GM23338 (cell line): ENCODE data around the gene GALNT16. TPM values are rescaled to one million over a fixed set of nuclear protein-coding genes. Genes with fewer than 3 reads are reported as not detected.

ENCODE experiments used
- ATAC-seq: fragments of 200-7000 bp; cut with Tn5 transposase; 3 replicates; pipeline ENCODE4 v1.9.1; 2020
- DNase-seq: peaks from one replicate; pipeline ENCODE4 v3.0.0-alpha.2; 2015; ENCODE audit warnings: low spot score
- H2AFZ ChIP-seq: fragments of 200-600 bp; sonication (generic); 2 replicates; pipeline ENCODE4 v1.8.0; 2016; ENCODE audit warnings: antibody characterized with exemption, mild to moderate bottlenecking, moderate library complexity
- H3F3A ChIP-seq: fragments of 200-600 bp; sonication (generic); replicated peaks from 2 replicates; pipeline ENCODE4 v1.8.0; 2017; ENCODE audit warnings: antibody characterized with exemption, mixed run types, low read depth
- H3K27ac ChIP-seq: fragments of 200-600 bp; sonication (generic); 2 replicates; pipeline ENCODE4 v1.6.1; 2016; ENCODE audit warnings: low read depth
- H3K27me3 ChIP-seq: fragments of 200-600 bp; sonication (generic); 2 replicates; pipeline ENCODE4 v1.8.0; 2016; ENCODE audit warnings: mild to moderate bottlenecking, mixed run types, moderate library complexity; ENCODE audit not compliant: insufficient read depth
- H3K36me3 ChIP-seq: fragments of 200-600 bp; sonication (generic); 2 replicates; pipeline ENCODE4 v1.8.0; 2016; ENCODE audit warnings: mild to moderate bottlenecking; ENCODE audit not compliant: insufficient read depth
- H3K4me1 ChIP-seq: fragments of 200-600 bp; sonication (generic); 2 replicates; pipeline ENCODE4 v1.8.0; 2016; ENCODE audit warnings: mild to moderate bottlenecking, moderate library complexity; ENCODE audit not compliant: insufficient read depth
- H3K4me2 ChIP-seq: fragments of 200-600 bp; sonication (generic); 2 replicates; pipeline ENCODE4 v1.7.1; 2017; ENCODE audit warnings: mixed run types
- H3K4me3 ChIP-seq: fragments of 200-600 bp; sonication (generic); 2 replicates; pipeline ENCODE4 v1.6.1; 2016; ENCODE audit warnings: mixed run types
- H3K79me2 ChIP-seq: fragments of 200-600 bp; sonication (generic); replicated peaks from 2 replicates; pipeline ENCODE4 v1.8.0; 2017; ENCODE audit warnings: mild to moderate bottlenecking; ENCODE audit not compliant: insufficient read depth
- H3K9me2 ChIP-seq: fragments of 200-600 bp; sonication (generic); 2 replicates; pipeline ENCODE4 v1.8.0; 2017; ENCODE audit not compliant: insufficient read depth
- H4K20me1 ChIP-seq: fragments of 200-600 bp; sonication (generic); replicated peaks from 2 replicates; pipeline ENCODE4 v1.8.0; 2017; ENCODE audit warnings: mild to moderate bottlenecking; ENCODE audit not compliant: insufficient read depth
- H3K27ac Mint-ChIP-seq: 2 replicates; pipeline ENCODE4 v1.8.0; 2020; ENCODE audit warnings: inconsistent platforms, mild to moderate bottlenecking, moderate library complexity, mixed read lengths
- H3K27me3 Mint-ChIP-seq: 3 replicates; pipeline ENCODE4 v1.8.0; 2022; ENCODE audit warnings: low read depth, mild to moderate bottlenecking, moderate library complexity, mixed read lengths, inconsistent platforms; ENCODE audit not compliant: insufficient read depth, poor library complexity
- H3K36me3 Mint-ChIP-seq: 3 replicates; pipeline ENCODE4 v1.8.0; 2021; ENCODE audit warnings: low read depth, mild to moderate bottlenecking, inconsistent platforms, moderate library complexity, mixed read lengths
- H3K4me1 Mint-ChIP-seq: 3 replicates; pipeline ENCODE4 v1.8.0; 2020; ENCODE audit warnings: mild to moderate bottlenecking, inconsistent platforms, mixed read lengths
- H3K4me3 Mint-ChIP-seq: 3 replicates; pipeline ENCODE4 v1.8.0; 2021; ENCODE audit warnings: moderate library complexity, mild to moderate bottlenecking, inconsistent platforms, mixed read lengths
- H3K9me3 Mint-ChIP-seq: 3 replicates; pipeline ENCODE4 v1.8.0; 2020; ENCODE audit warnings: moderate library complexity, mild to moderate bottlenecking, inconsistent platforms, mixed read lengths
- CREB1 ChIP-seq: fragments of 250-450 bp; sonication (Bioruptor Pico); IDR thresholded peaks from 2 replicates; pipeline ENCODE4 v1.5.0; 2020; ENCODE audit warnings: low read depth, mild to moderate bottlenecking, moderate library complexity
- EZH2phosphoT487 ChIP-seq: fragments of 200-600 bp; sonication (generic); IDR thresholded peaks from one replicate; pipeline ENCODE4 v1.8.1; 2018; ENCODE audit warnings: antibody characterized with exemption; ENCODE audit not compliant: unreplicated experiment
- NANOG ChIP-seq: IDR thresholded peaks from 2 replicates; pipeline ENCODE4 v1.6.1; 2016; ENCODE audit warnings: antibody characterized with exemption, borderline replicate concordance
- POLR2AphosphoS5 ChIP-seq: IDR thresholded peaks from 2 replicates; pipeline ENCODE4 v1.6.1; 2016; ENCODE audit warnings: antibody characterized with exemption, low read depth
- ZNF114 ChIP-seq: fragments of 250-450 bp; sonication (Bioruptor Pico); IDR thresholded peaks from 2 replicates; pipeline ENCODE4 v1.5.0; 2020; ENCODE audit warnings: mild to moderate bottlenecking, moderate library complexity
- ZNF331 ChIP-seq: fragments of 250-450 bp; sonication (Bioruptor Pico); IDR thresholded peaks from 2 replicates; pipeline ENCODE4 v1.5.0; 2020; ENCODE audit warnings: low read depth, mild to moderate bottlenecking, moderate library complexity
- polyA plus RNA-seq: library from polyadenylated mRNA; unstranded; fragments of >200 nt; fragmentation: Nextera tagmentation; extraction: Ambion mirVana; gene quantifications from 2 replicates; pipeline ENCODE4 v1.2.1, GENCODE V29; 2016
- total RNA-seq: library from RNA; depleted of rRNA; stranded (reverse); fragments of >200 nt; shearing (Covaris generic); gene quantifications from 2 replicates; pipeline ENCODE4 v1.2.3, GENCODE V29; 2014
- TF ChIP-seq, protein P1 (sequence below): IDR thresholded peaks from one replicate; pipeline ENCODE4 v1.6.1; 2018; ENCODE audit warnings: antibody characterized with exemption; ENCODE audit not compliant: unreplicated experiment

The GALNT16 gene
- total and polyA plus RNA-seq, 2 experiments from 2014 or later = 1.5 to 2.9 TPM

DNA sequence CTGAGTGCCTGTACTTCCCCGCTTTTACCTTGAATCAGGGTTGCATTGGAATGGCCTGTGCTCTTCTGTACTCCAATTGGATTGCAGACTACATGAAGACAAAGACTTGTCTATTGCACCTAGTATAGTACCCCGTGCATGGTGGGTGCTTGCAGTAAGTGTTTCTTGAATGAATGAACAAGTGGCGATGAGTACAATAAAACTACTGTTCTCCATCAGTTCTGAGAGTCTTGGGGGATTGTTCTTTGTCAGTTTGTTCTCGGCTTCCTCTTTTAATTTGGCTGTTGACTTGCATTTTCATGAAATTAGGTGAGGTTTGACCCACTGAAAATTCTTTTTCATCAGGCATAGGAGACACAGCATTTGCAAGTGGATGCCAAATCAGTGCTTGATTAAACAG lies 104.0 kb downstream of the GALNT16 start:
- Mint-ChIP-seq H3K27ac (no peak overlapping the region), H3K4me3 (no peak overlapping the region), H3K27me3 (peaks cover 2% of the 10 kb centered on the region), H3K4me1 (no peaks in the 10 kb centered on the region), H3K9me3 (no peaks in the 10 kb centered on the region), H3K36me3 (no peaks in the 10 kb centered on the region)
- Histone ChIP-seq H3K9me2 (no peaks in the 10 kb centered on the region), H3K27me3 (no peaks in the 10 kb centered on the region), H3K27ac (no peak overlapping the region), H4K20me1 (peaks cover 6% of the 10 kb centered on the region; the same call in 1 of the 2 replicates), H3K36me3 (no peaks in the 10 kb centered on the region), H3K79me2 (no peaks in the 10 kb centered on the region), H3K4me3 (no peak overlapping the region), H3K4me2 (no peak overlapping the region), H3F3A (no peaks in the 10 kb centered on the region), H2AFZ (no peak overlapping the region), H3K4me1 (no peaks in the 10 kb centered on the region)
- TF ChIP-seq POLR2AphosphoS5 (no peak), ZNF331 (CRISPR knock-in tag) (no peak), NANOG (no peak)
- TF ChIP-seq, protein P1, sequence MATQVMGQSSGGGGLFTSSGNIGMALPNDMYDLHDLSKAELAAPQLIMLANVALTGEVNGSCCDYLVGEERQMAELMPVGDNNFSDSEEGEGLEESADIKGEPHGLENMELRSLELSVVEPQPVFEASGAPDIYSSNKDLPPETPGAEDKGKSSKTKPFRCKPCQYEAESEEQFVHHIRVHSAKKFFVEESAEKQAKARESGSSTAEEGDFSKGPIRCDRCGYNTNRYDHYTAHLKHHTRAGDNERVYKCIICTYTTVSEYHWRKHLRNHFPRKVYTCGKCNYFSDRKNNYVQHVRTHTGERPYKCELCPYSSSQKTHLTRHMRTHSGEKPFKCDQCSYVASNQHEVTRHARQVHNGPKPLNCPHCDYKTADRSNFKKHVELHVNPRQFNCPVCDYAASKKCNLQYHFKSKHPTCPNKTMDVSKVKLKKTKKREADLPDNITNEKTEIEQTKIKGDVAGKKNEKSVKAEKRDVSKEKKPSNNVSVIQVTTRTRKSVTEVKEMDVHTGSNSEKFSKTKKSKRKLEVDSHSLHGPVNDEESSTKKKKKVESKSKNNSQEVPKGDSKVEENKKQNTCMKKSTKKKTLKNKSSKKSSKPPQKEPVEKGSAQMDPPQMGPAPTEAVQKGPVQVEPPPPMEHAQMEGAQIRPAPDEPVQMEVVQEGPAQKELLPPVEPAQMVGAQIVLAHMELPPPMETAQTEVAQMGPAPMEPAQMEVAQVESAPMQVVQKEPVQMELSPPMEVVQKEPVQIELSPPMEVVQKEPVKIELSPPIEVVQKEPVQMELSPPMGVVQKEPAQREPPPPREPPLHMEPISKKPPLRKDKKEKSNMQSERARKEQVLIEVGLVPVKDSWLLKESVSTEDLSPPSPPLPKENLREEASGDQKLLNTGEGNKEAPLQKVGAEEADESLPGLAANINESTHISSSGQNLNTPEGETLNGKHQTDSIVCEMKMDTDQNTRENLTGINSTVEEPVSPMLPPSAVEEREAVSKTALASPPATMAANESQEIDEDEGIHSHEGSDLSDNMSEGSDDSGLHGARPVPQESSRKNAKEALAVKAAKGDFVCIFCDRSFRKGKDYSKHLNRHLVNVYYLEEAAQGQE = no peak
- DNase-seq (no peak), ATAC-seq (no peak)

DNA sequence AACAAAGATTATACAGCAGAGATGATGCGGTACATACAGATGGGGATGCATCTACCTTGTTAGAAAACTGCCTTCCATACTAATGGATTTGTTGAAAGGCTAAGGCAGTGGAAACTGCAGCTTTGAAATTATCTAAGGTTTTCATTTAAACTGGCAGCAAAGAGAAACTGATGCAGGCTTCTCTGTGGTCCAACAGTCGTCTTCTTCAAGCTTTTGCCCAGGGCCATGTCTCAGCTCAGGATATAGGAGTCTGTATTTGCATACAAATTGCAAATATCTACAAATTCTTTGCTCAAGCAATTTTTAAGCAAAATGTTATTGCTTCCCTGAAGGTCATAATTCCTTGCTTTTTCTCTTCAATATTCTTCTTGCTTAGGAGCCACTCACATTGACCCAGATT lies 104.4 kb downstream of the GALNT16 start:
- H3K36me3 ChIP-seq = no peaks in the 10 kb centered on the region
- no peak overlapping the region for H3K27ac Mint-ChIP-seq
- H3K4me1 Mint-ChIP-seq = no peaks in the 10 kb centered on the region
- H3K4me3 ChIP-seq = no peak overlapping the region
- H3K36me3 Mint-ChIP-seq = no peaks in the 10 kb centered on the region
- no peak overlapping the region for H2AFZ ChIP-seq
- H4K20me1 ChIP-seq = peaks cover 6% of the 10 kb centered on the region
- no peak overlapping the region for H3K4me3 Mint-ChIP-seq
- ATAC-seq (no peak), DNase-seq (no peak)
- no peaks in the 10 kb centered on the region for H3K9me3 Mint-ChIP-seq
- H3K9me2 ChIP-seq = no peaks in the 10 kb centered on the region
- peaks cover 2% of the 10 kb centered on the region for H3K27me3 Mint-ChIP-seq
- H3K4me2 ChIP-seq = no peak overlapping the region
- H3K4me1 ChIP-seq = no peaks in the 10 kb centered on the region
- no peaks in the 10 kb centered on the region for H3F3A ChIP-seq
- no peak overlapping the region for H3K27ac ChIP-seq
- no peaks in the 10 kb centered on the region for H3K79me2 ChIP-seq
- H3K27me3 ChIP-seq = no peaks in the 10 kb centered on the region
- TF ChIP-seq, protein P1 = no peak
- TF ChIP-seq CREB1 (no peak), ZNF114 (CRISPR knock-in tag) (no peak), POLR2AphosphoS5 (no peak), EZH2phosphoT487 (no peak), ZNF331 (CRISPR knock-in tag) (no peak)
